GM21786 (cell line): ENCODE results near the gene CCDC92B.

Source experiments
- ATAC-seq: cut with Tn5 transposase; IDR thresholded peaks from one replicate; pipeline ENCODE4 v1.9.1; 2021; ENCODE audit not compliant: unreplicated experiment

CCDC92B gene

DNA sequence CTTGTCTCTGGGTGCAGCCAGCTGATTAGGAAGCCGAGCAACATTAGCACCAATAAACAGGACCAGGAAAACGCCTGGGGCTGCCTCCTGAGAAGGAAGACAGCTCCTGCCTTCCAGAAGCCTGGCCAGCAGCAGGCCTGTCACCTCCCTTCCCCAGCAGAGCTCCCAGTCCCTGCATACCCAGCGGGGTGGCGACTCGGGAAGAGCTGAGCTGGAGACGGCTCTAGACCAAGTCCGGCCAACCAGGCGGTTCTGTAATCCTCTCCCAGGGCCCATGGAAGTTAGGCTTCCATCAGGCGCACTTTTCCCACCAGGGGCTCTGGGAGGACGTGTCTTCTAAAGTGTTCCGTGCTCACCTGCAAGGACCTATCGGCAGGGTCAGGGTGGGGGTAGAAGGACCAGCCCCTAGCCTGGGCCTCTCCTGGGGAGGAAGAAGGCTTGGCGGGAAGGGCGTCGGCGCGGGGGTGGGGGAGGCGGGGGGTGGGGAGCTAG, 25.9 kb downstream of the CCDC92B start:
- ATAC-seq, result no peak

DNA sequence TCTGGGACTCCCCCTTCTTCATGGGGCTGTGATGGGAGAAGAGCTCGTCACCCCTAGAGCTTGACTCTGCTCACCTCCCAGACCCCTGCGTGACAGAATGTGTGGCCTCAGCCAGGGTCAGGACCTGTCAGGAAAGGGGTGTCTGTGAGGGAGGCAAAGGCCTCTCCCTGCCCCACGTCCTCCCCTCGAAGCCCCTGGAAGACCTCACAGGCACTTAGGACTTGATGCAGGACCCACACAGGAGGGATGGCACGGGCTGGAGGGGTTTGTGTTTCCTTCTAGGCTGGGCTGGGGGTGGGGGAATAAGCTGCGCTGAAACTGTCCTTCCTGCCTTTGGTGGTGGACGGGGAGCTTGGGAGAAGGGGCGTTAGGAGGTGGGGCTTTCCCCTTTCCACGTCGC, 26.8 kb downstream of the CCDC92B start:
- no peak for ATAC-seq

DNA sequence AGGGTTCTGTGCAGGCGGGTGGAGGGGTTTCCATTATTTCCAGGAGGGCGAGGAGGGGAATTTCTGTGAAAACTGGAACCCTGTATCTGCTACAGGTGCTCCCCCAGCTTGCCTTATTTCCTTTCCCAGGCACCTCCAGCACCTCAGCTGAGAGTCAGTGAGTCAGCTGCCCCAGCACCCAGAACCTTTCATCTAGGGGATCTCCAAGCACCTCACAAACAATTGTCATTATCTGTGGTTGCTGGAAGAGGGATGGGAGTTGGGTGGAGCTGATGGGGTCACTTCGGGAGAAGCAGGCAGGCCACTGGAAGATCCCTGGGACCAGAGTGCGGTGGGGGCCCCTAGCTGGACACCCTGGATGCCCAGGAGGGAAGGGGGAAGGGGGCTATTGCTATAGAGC, 27.8 kb downstream of the CCDC92B start:
- ATAC-seq, result no peak

DNA sequence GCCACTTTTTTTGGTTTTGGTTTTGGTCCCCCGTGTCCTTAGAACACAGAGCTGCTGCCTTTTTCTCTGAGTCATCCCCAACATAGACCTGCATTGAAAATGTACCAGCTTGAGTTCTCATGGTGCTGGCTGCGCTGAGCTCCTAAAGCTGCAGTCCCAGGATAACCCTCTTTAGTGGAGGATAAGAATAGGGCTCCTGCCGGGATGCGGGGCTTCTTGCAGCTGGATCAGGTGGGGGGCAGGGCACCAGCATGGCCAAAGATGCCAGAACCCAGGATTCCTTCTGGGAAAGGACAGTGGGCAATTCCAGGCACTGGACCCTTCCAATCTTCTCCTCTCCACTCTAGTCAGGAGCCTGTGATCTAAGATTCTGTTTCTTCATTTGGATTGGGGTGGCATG, 29.6 kb downstream of the CCDC92B start:
- ATAC-seq, result no peak

- no peak for ATAC-seq
These were observed 31.1 kb downstream of the CCDC92B start for GRCh38 chr17:2718150-2718938.

- ATAC-seq, result no peak
These were observed 32.8 kb downstream of the CCDC92B start for GRCh38 chr17:2716649-2717048.

- ATAC-seq, result no peak
These were observed 35.6 kb downstream of the CCDC92B start for GRCh38 chr17:2713881-2714280.

GRCh38 chr17:2712300-2713043, 37.0 kb downstream of the CCDC92B start:
- ATAC-seq, result no peak

- peak; percentile 67 for ATAC-seq
These were observed 37.7 kb downstream of the CCDC92B start, which contains the start of gene CLUH for GRCh38 chr17:2711608-2712299. Gene CLUH (minus strand): TSS chr17:2711764. CDS start chr17:2711661, 103 bp downstream.

GRCh38 chr17:2710803-2711607, 38.4 kb downstream of the CCDC92B start:
- ATAC-seq, result peak; percentile 9

- ATAC-seq, result no peak
These were observed 39.2 kb downstream of the CCDC92B start for GRCh38 chr17:2710071-2710802.

DNA sequence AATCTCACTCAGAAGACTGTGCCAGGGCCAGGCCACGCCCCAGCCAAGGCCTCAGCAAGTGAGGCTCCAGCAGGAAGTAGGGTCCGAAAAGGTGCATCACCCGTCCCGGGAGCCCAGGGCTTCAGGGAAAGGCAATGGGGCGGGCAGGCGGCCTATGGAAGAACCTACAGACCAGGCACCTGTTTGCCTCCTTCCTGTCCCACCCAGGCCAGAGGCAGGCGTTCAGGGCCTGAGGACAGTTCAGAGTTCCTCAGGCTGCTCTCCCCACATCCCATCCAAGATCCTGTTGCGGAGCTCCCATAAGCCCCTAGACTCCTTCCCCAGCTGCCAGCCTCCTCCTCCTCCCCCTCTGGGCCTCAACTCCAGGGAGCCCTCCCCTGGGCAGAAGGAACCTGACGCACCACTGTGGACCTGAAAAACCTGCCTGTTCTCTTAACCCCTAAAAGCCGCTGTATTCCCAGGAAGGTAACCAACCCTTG, 40.2 kb downstream of the CCDC92B start:
- peak; percentile 42 for ATAC-seq

DNA sequence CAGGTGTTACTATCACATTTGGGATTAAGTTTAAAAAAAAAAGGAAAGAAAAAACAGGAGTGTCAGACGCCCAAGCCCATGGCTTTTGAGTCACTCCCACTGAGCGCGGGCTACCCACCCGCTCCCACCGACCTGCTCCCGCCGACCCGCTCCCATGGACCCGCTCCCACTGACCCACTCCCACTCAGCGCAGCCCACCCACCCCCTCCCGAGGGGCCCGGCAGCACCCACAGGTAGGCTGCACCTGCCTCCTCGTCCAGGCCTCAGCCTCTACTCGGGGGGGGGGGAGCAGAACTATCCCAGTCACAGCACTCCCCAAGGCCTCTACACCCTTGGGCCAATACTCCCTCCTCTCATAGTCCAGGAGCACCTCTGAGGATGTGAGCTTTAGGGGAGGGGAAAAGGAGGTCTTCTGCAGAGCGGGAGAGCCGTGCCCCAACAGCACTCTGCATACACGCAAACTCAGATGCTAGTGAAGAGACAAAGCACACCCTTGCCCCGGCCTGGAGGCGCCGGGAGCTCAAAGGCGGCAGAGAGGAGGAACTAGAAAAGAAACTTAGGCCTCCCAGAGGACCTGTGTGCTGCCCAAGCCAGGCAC, 40.8 kb downstream of the CCDC92B start:
- no peak for ATAC-seq

GRCh38 chr17:2707721-2708584, 41.5 kb downstream of the CCDC92B start:
- ATAC-seq, result no peak

DNA sequence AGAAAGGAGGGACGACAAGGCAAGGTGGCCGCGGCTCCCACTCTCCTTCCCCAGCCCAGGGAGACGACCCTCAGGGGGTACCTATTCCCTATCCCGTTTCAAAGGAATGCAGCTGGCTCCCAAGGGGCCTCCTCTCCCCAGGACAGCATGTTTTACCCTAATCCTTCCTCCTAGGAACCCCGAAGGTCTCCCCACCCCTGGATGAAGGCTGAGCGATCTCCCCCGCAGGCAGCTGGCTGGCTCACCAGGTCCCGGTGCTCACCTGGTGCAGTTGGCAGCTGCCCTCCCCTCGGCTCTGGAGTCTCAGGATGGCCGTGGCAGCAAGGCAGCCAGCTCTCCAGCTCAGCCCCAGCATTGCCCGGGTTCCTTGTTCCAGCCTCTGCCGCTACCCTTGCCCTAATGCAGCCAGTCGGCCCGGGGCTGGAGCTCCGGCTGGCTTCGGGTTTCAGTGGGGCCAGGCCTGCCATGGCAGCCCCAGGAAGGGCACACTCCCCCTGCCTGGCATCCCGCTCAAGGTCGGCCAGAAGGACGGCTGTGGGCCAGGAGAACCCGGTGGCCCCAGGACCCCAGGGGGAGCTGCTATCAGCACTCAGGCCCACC, 42.4 kb downstream of the CCDC92B start:
- ATAC-seq, result no peak

GRCh38 chr17:2705888-2706795, 43.3 kb downstream of the CCDC92B start:
- no peak for ATAC-seq

GRCh38 chr17:2705263-2705662, 44.2 kb downstream of the CCDC92B start:
- no peak for ATAC-seq
